Nucleus accumbens (tissue), 56 donors: ENCODE data around the gene EVX1.

Experiments
- DNase-seq, 56 donors: peaks; one replicate each; lab custom pipeline; 2025; lab: John Stamatoyannopoulos, UW

The EVX1 gene

DNA sequence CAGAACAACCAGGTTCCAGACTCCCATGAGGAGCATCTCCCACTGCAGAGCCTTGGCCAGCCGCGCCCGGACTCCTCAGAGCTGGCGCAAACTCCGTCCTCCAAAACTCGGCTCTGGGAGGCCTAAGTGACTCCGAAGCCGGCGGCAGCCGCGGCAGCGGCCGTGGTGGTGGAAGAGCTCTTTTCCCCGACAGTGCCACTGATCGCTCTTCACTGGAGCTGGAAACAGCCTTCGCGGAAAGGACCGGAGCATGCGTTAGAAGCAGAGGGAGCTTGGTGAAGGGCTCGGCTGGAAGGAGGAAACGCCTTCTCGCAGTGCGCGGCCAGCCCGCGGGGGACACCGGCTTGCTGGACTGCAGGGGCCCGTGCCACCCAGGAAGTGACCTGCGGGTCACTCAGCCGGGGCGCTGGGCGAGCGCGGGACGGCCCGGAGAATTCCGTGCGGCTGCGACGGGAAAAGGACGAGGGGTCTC is 37.7 kb upstream of the EVX1 start:
- no peak for DNase-seq

DNA sequence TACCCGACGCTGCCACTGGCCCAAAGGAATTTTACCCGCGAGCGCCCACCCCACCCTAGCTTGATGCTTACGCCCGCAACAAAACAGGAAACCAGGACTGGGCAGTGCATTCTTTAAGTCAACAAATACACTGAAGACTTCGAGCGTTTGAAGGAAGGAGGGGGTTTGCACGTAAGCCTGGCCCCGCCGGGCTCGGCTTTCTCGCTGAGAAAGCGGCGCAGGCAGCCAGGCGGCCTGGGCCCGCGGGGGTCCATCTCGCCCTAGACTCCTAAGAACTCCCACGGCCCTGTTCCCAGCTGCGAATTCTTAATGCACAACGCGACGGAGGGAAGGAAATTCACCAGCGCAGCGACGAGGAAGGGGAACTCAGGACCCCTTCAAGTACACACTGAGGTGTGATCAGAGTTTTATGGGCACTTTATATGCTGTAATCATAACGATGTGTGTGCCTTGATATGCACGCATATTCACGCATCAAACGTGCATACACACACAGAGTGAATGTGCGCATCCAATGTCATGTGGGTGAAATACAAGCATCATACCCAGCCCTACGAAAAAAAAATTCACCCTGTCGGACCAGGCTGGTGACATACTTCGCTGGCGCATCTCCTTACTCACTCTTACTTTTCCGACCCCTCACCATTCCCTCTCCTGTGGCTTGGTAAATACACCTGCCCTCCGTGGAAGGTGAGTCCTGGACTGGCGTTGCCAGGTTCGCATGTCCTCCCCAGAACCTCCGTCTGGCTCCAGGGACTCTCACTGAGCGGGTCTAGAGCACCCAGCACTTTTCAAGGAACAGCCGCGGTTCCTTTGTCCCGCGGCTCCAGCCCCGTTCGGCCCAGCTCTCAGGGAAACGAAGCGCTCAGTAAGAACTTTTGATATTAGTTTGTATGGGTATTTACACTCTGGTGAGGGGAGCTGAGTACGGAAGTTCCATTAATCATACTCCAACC is 37.0 kb upstream of the EVX1 start:
- no peak for DNase-seq

GRCh38 chr7:27207348-27207985 is 35.1 kb upstream of the EVX1 start:
- no peak for DNase-seq

- no peak for DNase-seq
These were observed 33.6 kb upstream of the EVX1 start for GRCh38 chr7:27208998-27209397.

GRCh38 chr7:27209933-27210440 is 32.6 kb upstream of the EVX1 start:
- peak in 1 of 56 donors; percentile 2 for DNase-seq

DNA sequence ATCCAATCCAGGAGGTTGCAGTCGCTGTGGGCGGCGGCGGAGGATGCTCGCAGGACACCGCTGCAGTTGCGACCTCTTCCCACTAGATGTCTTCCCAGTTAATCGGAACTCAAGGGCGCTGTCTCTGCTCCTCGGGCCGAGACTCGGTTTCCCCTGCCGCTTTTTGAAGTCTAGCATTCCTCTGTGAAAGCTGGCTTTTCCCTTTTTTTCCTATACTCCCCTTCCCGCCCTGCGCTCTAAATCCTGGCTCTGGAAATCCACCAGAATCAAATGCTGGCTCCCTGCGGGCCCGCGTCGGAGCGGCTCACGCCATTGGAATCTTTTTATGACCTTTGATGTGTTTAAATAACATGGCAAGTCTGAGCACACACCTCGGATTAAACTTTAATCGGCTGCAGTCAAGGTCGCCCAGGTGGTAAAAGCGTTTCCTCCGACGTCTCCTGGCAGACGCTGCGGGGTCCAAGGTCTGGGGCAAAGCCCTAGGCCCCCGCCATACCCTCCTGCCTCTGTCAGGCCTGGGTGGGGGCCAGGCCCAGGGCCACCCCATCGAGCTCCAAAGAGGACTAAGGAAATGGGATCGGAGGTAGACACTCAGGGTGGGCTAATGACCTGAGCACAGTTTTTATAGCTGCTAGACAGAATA is 32.0 kb upstream of the EVX1 start:
- DNase-seq = peak in 9 of 56 donors; percentile 1 to 48 (median 18)

DNA sequence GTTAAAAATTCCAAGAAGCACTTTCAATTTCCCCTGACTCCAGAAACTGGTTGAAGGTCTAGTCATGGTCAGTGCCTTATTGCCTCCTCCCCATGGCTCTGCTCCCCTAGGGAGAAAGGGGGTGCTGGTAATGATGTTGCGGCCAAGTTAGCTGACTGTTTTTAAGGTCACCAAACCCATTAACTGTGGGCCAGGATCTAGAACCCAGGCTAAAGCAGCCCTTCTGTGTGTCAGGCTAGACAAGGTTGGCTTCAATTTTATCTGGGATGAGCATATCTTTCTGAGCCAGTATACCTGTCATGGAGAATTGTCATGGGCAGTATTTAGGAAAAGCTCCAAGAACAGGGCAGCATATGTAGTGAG is 31.5 kb upstream of the EVX1 start:
- DNase-seq = no peak

DNA sequence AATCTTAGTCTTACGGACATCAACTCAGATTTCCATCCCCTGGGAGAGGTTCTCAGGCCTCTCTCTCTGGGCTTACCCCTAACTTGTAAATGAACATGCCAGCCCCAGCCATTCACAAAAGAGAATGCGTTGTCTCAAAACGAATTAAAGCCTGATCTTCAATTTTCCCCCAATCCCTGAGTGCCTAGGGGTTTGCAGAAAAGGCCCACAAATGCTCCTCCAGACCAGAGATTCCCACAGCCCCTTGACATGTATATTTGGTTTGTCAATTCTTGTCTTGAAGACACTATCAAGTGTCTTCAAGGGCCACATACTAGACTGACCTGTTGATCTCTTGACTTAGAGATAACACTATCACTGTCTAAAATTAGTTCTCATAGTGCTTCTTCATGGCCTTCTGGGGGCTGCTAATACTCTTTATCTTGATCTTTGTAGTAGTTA is 30.8 kb upstream of the EVX1 start:
- no peak for DNase-seq

GRCh38 chr7:27212497-27213432 is 29.8 kb upstream of the EVX1 start:
- no peak for DNase-seq

DNA sequence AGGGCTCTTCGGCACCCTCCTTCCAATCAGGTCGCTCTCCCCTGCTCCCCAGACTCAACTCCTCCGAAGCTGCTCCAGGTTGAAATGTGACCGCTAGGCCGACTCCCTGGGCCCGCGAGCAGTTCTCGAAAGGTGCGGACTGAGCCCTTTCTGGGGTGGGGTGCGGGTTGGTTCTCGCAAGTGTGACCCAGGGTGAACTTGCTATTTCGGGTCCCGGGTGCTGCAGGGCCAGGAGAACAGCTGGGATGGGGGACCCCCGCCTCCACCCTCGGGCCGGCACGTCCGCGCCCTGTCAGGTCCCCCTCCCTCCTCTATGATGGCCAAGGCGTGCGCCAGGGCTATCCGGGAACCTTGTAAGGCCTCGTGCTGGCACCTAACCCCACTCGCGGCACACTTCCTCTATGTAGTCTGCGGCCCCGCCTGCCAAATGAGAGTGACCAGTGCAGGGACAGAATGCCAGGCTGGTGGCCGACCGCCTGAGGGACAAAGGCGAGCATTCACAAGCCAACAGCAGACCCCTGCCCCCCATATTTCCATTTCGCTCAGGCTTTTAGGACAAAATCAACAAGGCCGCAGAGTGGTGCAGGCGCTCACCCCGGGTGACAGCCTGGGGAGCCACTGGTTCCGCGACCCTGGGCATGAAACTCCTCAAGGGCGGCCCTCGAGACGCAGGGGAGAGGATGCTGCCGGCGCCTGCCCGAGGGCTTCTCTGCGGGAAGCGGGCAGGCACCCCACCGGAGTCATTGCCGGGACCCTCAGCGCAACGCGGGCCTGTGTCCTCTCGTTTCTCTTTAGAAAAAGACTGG is 29.0 kb upstream of the EVX1 start:
- DNase-seq = no peak

GRCh38 chr7:27214239-27214950 is 28.2 kb upstream of the EVX1 start:
- no peak for DNase-seq

- no peak for DNase-seq
These were observed 27.2 kb upstream of the EVX1 start for GRCh38 chr7:27215356-27215755.

DNA sequence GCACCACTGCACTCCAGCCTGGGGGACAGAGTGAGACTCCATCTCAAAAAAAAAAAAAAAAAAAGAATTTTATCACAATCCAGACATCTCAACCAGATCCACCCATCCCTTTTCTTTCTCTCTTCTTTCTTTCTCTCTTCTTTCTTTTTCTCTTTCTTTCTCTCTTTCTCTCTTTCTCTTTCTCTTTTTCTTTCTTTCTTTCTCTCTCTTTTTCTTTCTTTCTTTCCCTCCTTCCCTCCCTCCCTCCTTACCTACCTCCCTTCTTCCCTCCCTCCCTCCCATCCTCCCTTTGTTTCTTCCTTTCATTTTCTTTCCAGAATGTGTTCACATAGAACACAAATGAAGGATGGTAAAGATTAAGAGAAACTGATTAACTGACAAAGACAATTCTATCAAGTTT is 24.7 kb upstream of the EVX1 start:
- no peak for DNase-seq

- DNase-seq = no peak
These were observed 22.8 kb upstream of the EVX1 start for GRCh38 chr7:27219821-27220220.

DNA sequence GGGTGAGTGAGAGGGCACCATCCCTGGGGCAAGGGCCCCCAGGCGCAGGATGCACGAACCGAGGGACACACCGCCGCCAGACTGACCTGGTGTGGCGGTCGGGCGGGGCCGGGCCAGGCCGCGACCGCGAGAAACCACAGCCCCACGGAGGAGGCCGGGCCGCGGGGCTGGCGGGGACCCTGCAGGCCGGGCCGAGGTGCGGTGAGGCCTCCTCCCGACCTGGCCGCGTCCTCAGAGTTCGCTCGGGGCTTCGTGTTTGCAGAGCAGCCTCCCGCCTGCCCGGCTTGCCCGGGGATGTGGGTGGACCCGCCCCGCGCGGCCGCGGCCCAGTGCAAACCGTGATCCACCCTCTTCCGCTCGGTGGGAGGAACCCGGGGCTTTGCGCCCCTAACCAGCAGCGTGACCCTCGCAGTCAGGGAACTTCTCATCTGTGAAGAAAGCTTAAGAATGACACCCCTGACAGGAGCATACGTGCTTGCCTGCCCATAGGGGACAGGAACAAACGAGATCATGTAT is 22.1 kb upstream of the EVX1 start:
- DNase-seq = no peak

GRCh38 chr7:27221201-27221797 is 21.3 kb upstream of the EVX1 start:
- no peak for DNase-seq

GRCh38 chr7:27223941-27224575 is 18.5 kb upstream of the EVX1 start:
- DNase-seq = no peak
